ENCODE data around the gene TBX4.

GRCh38 chr17:61442878-61443474, 9.2 kb upstream of the TBX4 start:
- TF ChIP-seq, protein P1, sequence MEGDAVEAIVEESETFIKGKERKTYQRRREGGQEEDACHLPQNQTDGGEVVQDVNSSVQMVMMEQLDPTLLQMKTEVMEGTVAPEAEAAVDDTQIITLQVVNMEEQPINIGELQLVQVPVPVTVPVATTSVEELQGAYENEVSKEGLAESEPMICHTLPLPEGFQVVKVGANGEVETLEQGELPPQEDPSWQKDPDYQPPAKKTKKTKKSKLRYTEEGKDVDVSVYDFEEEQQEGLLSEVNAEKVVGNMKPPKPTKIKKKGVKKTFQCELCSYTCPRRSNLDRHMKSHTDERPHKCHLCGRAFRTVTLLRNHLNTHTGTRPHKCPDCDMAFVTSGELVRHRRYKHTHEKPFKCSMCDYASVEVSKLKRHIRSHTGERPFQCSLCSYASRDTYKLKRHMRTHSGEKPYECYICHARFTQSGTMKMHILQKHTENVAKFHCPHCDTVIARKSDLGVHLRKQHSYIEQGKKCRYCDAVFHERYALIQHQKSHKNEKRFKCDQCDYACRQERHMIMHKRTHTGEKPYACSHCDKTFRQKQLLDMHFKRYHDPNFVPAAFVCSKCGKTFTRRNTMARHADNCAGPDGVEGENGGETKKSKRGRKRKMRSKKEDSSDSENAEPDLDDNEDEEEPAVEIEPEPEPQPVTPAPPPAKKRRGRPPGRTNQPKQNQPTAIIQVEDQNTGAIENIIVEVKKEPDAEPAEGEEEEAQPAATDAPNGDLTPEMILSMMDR (IDR thresholded peaks at IDR 0.05) = no peak
- TF ChIP-seq JUN (IDR thresholded peaks at IDR 0.05) (no peak), SMC3 (IDR thresholded peaks at IDR 0.05) (no peak), CHD2 (IDR thresholded peaks at IDR 0.05; ENCODE audit: low read length, partially characterized antibody) (no peak), RAD21 (conservative IDR thresholded peaks at IDR 0.05 in 1 of 2, IDR thresholded peaks at IDR 0.05 in 1 of 2) (no peak), HDAC2 (IDR thresholded peaks at IDR 0.05) (no peak), MAFK (IDR thresholded peaks at IDR 0.05; ENCODE audit: partially characterized antibody) (no peak), MYC (IDR thresholded peaks at IDR 0.05; ENCODE audit: borderline replicate concordance, low read length) (no peak), KDM1A (IDR thresholded peaks at IDR 0.05; ENCODE audit: low read depth) (no peak)
- TF ChIP-seq, protein P2, sequence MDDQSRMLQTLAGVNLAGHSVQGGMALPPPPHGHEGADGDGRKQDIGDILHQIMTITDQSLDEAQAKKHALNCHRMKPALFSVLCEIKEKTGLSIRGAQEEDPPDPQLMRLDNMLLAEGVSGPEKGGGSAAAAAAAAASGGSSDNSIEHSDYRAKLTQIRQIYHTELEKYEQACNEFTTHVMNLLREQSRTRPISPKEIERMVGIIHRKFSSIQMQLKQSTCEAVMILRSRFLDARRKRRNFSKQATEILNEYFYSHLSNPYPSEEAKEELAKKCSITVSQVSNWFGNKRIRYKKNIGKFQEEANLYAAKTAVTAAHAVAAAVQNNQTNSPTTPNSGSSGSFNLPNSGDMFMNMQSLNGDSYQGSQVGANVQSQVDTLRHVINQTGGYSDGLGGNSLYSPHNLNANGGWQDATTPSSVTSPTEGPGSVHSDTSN (IDR thresholded peaks at IDR 0.05) = no peak
- TF ChIP-seq, protein P3, sequence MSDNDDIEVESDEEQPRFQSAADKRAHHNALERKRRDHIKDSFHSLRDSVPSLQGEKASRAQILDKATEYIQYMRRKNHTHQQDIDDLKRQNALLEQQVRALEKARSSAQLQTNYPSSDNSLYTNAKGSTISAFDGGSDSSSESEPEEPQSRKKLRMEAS (IDR thresholded peaks at IDR 0.05) = no peak

All from A549 (cell line).